Erythroblast (primary cell): ENCODE data around the gene IL1RAPL1.

Source experiments
- GATA1 ChIP-seq: IDR thresholded peaks from 2 replicates; pipeline ENCODE4 v1.6.1; 2011; ENCODE audit warnings: low read depth, mild to moderate bottlenecking, control low read depth, low read length, moderate library complexity
- POLR2A ChIP-seq: IDR thresholded peaks from 2 replicates; pipeline ENCODE4 v1.6.1; 2011; ENCODE audit warnings: mild to moderate bottlenecking, low read length

DNA sequence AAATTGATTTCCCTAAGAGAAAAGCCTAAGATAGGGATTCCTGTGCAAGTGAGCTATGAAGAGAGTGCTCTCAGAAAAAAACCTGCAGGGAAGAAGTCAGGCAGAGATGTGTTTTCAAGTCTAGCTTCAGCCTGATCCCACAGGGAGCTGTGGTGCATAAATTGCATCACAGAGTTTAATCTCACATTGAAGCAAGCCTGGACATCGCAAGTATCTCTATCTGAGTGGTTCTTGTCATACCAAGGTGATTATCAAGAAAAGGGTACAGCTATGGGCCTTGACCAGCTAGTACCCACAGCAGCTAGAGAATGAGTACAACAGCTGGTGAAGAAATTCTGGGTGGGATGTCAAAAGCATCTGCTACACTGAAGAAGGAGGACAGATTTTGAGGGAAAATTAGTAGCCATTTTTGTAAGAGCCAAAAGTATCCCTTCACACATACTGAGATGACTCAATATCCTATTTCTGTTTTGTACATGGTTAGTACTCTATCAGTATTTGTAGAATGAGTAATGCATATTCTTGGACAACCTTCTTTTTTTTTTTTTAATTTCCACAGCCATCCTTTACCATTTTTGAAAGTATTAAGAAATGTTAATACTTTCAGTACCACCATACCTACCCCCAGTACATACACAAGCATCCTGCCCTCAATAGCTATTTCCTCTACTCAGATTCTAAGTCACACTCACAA lies 708.9 kb downstream of the IL1RAPL1 start:
- TF ChIP-seq POLR2A (no peak), GATA1 (no peak)
